ENCODE measurements around the gene RASD1. TPM values are rescaled to one million over a fixed set of nuclear protein-coding genes. Genes with fewer than 3 reads are reported as not detected.

The RASD1 gene
- total RNA-seq, 1 experiment from 2014 or later = 1.2 TPM

- no peaks in the 10 kb centered on the region for H3F3A ChIP-seq (ENCODE audit: insufficient read depth, low read depth)
- H3K79me2 ChIP-seq (ENCODE audit: low read depth) = no peaks in the 10 kb centered on the region
- H3K4me2 ChIP-seq = no peak overlapping the region
- H3K4me3 ChIP-seq = no peak overlapping the region
- H3K36me3 ChIP-seq (ENCODE audit: low read depth) = no peaks in the 10 kb centered on the region
- no peak overlapping the region for H3K27ac ChIP-seq
- intact Hi-C loops (cut with micrococcal nuclease; ENCODE audit: unreplicated experiment) = no loop called here
- H3K9me2 ChIP-seq (ENCODE audit: insufficient read depth) = no peaks in the 10 kb centered on the region
- BruUV-seq (replicated peaks) = no TSS peak
- H3K9me3 ChIP-seq (ENCODE audit: insufficient read depth, low read depth) = no peaks in the 10 kb centered on the region
- ChIA-PET POLR2A (ENCODE audit: unreplicated experiment) (no interaction called here), CTCF (no interaction called here)
- no peak for DNase-seq
- no peak overlapping the region for H2AFZ ChIP-seq
- no peaks in the 10 kb centered on the region for H3K27me3 ChIP-seq (ENCODE audit: insufficient read depth, low read depth)
- peaks cover 84% of the 10 kb centered on the region for H4K20me1 ChIP-seq (ENCODE audit: insufficient read depth)
- H3K4me1 ChIP-seq (replicated peaks; ENCODE audit: insufficient read depth) = no peaks in the 10 kb centered on the region
- no peak for TF ChIP-seq EZH2 (IDR thresholded peaks at IDR 0.05; ENCODE audit: low read depth)
- no peak for TF ChIP-seq CTCF (conservative IDR thresholded peaks at IDR 0.05)
Observed at GRCh38 chr17:17519886-17520285, 23.7 kb upstream of the RASD1 start.

- no peaks in the 10 kb centered on the region for H3K9me3 ChIP-seq (ENCODE audit: insufficient read depth, low read depth)
- no peak overlapping the region for H3K27ac ChIP-seq
- H3K9me2 ChIP-seq (ENCODE audit: insufficient read depth) = no peaks in the 10 kb centered on the region
- TF ChIP-seq EZH2 (IDR thresholded peaks at IDR 0.05; ENCODE audit: low read depth) = no peak
- TF ChIP-seq CTCF (conservative IDR thresholded peaks at IDR 0.05) = no peak
- H2AFZ ChIP-seq = no peak overlapping the region
- H4K20me1 ChIP-seq (ENCODE audit: insufficient read depth) = peaks cover 87% of the 10 kb centered on the region
- POLR2A ChIA-PET (ENCODE audit: unreplicated experiment) = no interaction called here
- no peaks in the 10 kb centered on the region for H3K79me2 ChIP-seq (ENCODE audit: low read depth)
- no peak for DNase-seq
- H3F3A ChIP-seq (ENCODE audit: insufficient read depth, low read depth) = no peaks in the 10 kb centered on the region
- no peaks in the 10 kb centered on the region for H3K27me3 ChIP-seq (ENCODE audit: insufficient read depth, low read depth)
- no peaks in the 10 kb centered on the region for H3K36me3 ChIP-seq (ENCODE audit: low read depth)
- H3K4me2 ChIP-seq = no peak overlapping the region
- H3K4me1 ChIP-seq (replicated peaks; ENCODE audit: insufficient read depth) = no peaks in the 10 kb centered on the region
- CTCF ChIA-PET = no interaction called here
- no peak overlapping the region for H3K4me3 ChIP-seq
- no TSS peak for BruUV-seq (replicated peaks)
- intact Hi-C loops (cut with micrococcal nuclease; ENCODE audit: unreplicated experiment) = no loop called here
Observed at GRCh38 chr17:17518951-17519350, 22.8 kb upstream of the RASD1 start.

GRCh38 chr17:17518014-17518413 lies 21.8 kb upstream of the RASD1 start:
- peaks cover 87% of the 10 kb centered on the region for H4K20me1 ChIP-seq (ENCODE audit: insufficient read depth)
- H3F3A ChIP-seq (ENCODE audit: insufficient read depth, low read depth) = no peaks in the 10 kb centered on the region
- no peak overlapping the region for H3K4me2 ChIP-seq
- TF ChIP-seq EZH2 (IDR thresholded peaks at IDR 0.05; ENCODE audit: low read depth) (no peak), CTCF (conservative IDR thresholded peaks at IDR 0.05) (no peak)
- ChIA-PET CTCF (no interaction called here), POLR2A (ENCODE audit: unreplicated experiment) (no interaction called here)
- H3K4me3 ChIP-seq = no peak overlapping the region
- no peaks in the 10 kb centered on the region for H3K4me1 ChIP-seq (replicated peaks; ENCODE audit: insufficient read depth)
- no peaks in the 10 kb centered on the region for H3K36me3 ChIP-seq (ENCODE audit: low read depth)
- no TSS peak for BruUV-seq (replicated peaks)
- H3K9me3 ChIP-seq (ENCODE audit: insufficient read depth, low read depth) = no peaks in the 10 kb centered on the region
- H2AFZ ChIP-seq = no peak overlapping the region
- no peak for DNase-seq
- no peaks in the 10 kb centered on the region for H3K9me2 ChIP-seq (ENCODE audit: insufficient read depth)
- intact Hi-C loops (cut with micrococcal nuclease; ENCODE audit: unreplicated experiment) = no loop called here
- H3K27ac ChIP-seq = no peak overlapping the region
- no peaks in the 10 kb centered on the region for H3K79me2 ChIP-seq (ENCODE audit: low read depth)
- no peaks in the 10 kb centered on the region for H3K27me3 ChIP-seq (ENCODE audit: insufficient read depth, low read depth)

Measured in PC-9 (cell line).